PC-9 (cell line): Measurements from ENCODE around the gene AMER3. TPM values are rescaled to one million over a fixed set of nuclear protein-coding genes. Genes with fewer than 3 reads are reported as not detected.

ENCODE experiments used
- BruUV-seq: library from RNA; stranded (reverse); fragments of 400-500 nt; replicated peaks from 2 replicates; lab custom pipeline; 2021; lab: Mats Ljungman, UMichigan
- CTCF ChIA-PET: fragments of 300-600 bp; sonication (Branson Sonifier 250); formaldehyde crosslinking; loops from one replicate; lab custom pipeline; 2022; ENCODE audit warnings: antibody characterized with exemption; lab: Charles Lee
- POLR2A ChIA-PET: fragments of 300-600 bp; sonication (Branson Sonifier 250); formaldehyde crosslinking; loops from one replicate; lab custom pipeline; 2022; ENCODE audit warnings: antibody characterized with exemption; ENCODE audit not compliant: unreplicated experiment; lab: Charles Lee
- DNase-seq, 2 experiments: peaks; one replicate each; pipeline versions ENCODE4 v3.0.0 to v3.0.0-alpha.2; 2015 to 2022; ENCODE audit warnings: mixed read lengths in 1 of 2
- H2AFZ ChIP-seq: fragments of 200-600 bp; sonication (generic); 2 replicates; pipeline ENCODE4 v1.8.1; 2017; ENCODE audit warnings: antibody characterized with exemption
- H3F3A ChIP-seq: fragments of 200-600 bp; sonication (generic); 2 replicates; pipeline ENCODE4 v1.8.1; 2017; ENCODE audit warnings: antibody characterized with exemption, mild to moderate bottlenecking, low read depth; ENCODE audit not compliant: insufficient read depth
- H3K27ac ChIP-seq: fragments of 200-600 bp; sonication (generic); 2 replicates; pipeline ENCODE4 v1.6.1; 2016; ENCODE audit warnings: mixed run types
- H3K27me3 ChIP-seq: fragments of 200-600 bp; sonication (generic); 2 replicates; pipeline ENCODE4 v1.6.1; 2016; ENCODE audit warnings: low read depth, mixed run types; ENCODE audit not compliant: insufficient read depth
- H3K36me3 ChIP-seq: fragments of 200-600 bp; sonication (generic); 2 replicates; pipeline ENCODE4 v1.6.1; 2016; ENCODE audit warnings: low read depth, mixed run types
- H3K4me1 ChIP-seq: fragments of 200-600 bp; sonication (generic); replicated peaks from 2 replicates; pipeline ENCODE4 v1.6.1; 2016; ENCODE audit warnings: mixed run types; ENCODE audit not compliant: insufficient read depth
- H3K4me2 ChIP-seq: fragments of 200-600 bp; sonication (generic); 2 replicates; pipeline ENCODE4 v1.6.1; 2017; ENCODE audit warnings: mixed run types
- H3K4me3 ChIP-seq: fragments of 200-600 bp; sonication (generic); 2 replicates; pipeline ENCODE4 v1.6.1; 2016; ENCODE audit warnings: mixed run types
- H3K79me2 ChIP-seq: fragments of 200-600 bp; sonication (generic); 2 replicates; pipeline ENCODE4 v1.6.1; 2017; ENCODE audit warnings: low read depth, mixed run types
- H3K9me2 ChIP-seq: fragments of 200-600 bp; sonication (generic); 2 replicates; pipeline ENCODE4 v1.8.1; 2017; ENCODE audit warnings: mild to moderate bottlenecking; ENCODE audit not compliant: insufficient read depth
- H3K9me3 ChIP-seq: fragments of 200-600 bp; sonication (generic); 2 replicates; pipeline ENCODE4 v1.8.1; 2016; ENCODE audit warnings: low read depth; ENCODE audit not compliant: insufficient read depth
- H4K20me1 ChIP-seq: fragments of 200-600 bp; sonication (generic); 2 replicates; pipeline ENCODE4 v1.8.1; 2017; ENCODE audit not compliant: insufficient read depth
- CTCF ChIP-seq: fragments of 200-600 bp; sonication (generic); conservative IDR thresholded peaks from 2 replicates; pipeline ENCODE4 v1.6.1; 2017; ENCODE audit warnings: mixed run types, antibody characterized with exemption, mild to moderate bottlenecking, moderate library complexity
- EZH2 ChIP-seq: fragments of 200-600 bp; sonication (generic); IDR thresholded peaks from 2 replicates; pipeline ENCODE4 v1.8.0; 2017; ENCODE audit warnings: antibody characterized with exemption, low read depth
- intact Hi-C: fragments of 100-400 bp; cut with micrococcal nuclease; formaldehyde crosslinking; loops from one replicate; pipeline ENCODE4 v1.10.0; 2022; ENCODE audit not compliant: unreplicated experiment
- total RNA-seq: library from RNA; stranded (reverse); gene quantifications from 2 replicates; pipeline ENCODE4 v1.2.3, GENCODE V29; 2021

AMER3 gene
- total RNA-seq, 1 experiment from 2014 or later = not detected

- H3K27ac ChIP-seq = no peak overlapping the region
- H2AFZ ChIP-seq = no peak overlapping the region
- POLR2A ChIA-PET = no interaction called here
- no peak overlapping the region for H3K4me2 ChIP-seq
- H3K4me3 ChIP-seq = no peak overlapping the region
- DNase-seq = no peak
- TF ChIP-seq CTCF (no peak), EZH2 (no peak)
- H3K4me1 ChIP-seq = peaks cover 16% of the 10 kb centered on the region
- no peaks in the 10 kb centered on the region for H4K20me1 ChIP-seq
- H3K9me3 ChIP-seq = no peaks in the 10 kb centered on the region
- H3K27me3 ChIP-seq = no peaks in the 10 kb centered on the region
- H3F3A ChIP-seq = peaks cover 5% of the 10 kb centered on the region; the same call in 1 of the 2 replicates
- CTCF ChIA-PET = no interaction called here
- intact Hi-C loops = no loop called here
- no peaks in the 10 kb centered on the region for H3K79me2 ChIP-seq
- no peaks in the 10 kb centered on the region for H3K36me3 ChIP-seq
- BruUV-seq = no TSS peak
- H3K9me2 ChIP-seq = no peaks in the 10 kb centered on the region
Observed at GRCh38 chr2:130814931-130815680, 59.8 kb downstream of the AMER3 start.

Other genes starting within 250 kb of the AMER3 start
- gene POTEI, start 246.2 kb upstream of the AMER3 start, total RNA-seq = not detected in 2 replicates
- gene CFC1B, start 234.3 kb upstream of the AMER3 start, total RNA-seq = not detected in 2 replicates
- not detected in 2 replicates for gene CFC1, start 156.0 kb upstream of the AMER3 start, total RNA-seq
- gene POTEJ, start 144.1 kb upstream of the AMER3 start, total RNA-seq = not detected in 2 replicates
- not detected in 2 replicates for gene GPR148, start 26.5 kb upstream of the AMER3 start, total RNA-seq
- gene ARHGEF4, start 81.4 kb downstream of the AMER3 start, total RNA-seq = 16.1 and 20.0 TPM in 2 replicates